Astrocyte of the spinal cord (primary cell): Measurements from ENCODE around the gene ELL2.
"Not testable (repeated sequence)": the region's sequence is repeated elsewhere in the genome, so short reads cannot be mapped to it uniquely, and the experiment has no call there.

Experiments
- DNase-seq: peaks from one replicate; pipeline ENCODE4 v3.0.0; 2011; ENCODE audit warnings: low read depth, low spot score
- H3K4me3 ChIP-seq: 2 replicates; pipeline ENCODE4 v1.5.1; 2011; ENCODE audit warnings: low read depth, mild to moderate bottlenecking, low read length, moderate library complexity
- in situ Hi-C: cut with HindIII; loops from 2 replicates; pipeline ENCODE4 v1.10.0; 2017; ENCODE audit warnings: low sequenced_read_pairs
- TF ChIP-seq, protein P1 (sequence below): IDR thresholded peaks from 2 replicates; pipeline ENCODE4 v1.5.1; 2012; ENCODE audit warnings: low read depth, mild to moderate bottlenecking, low read length, inconsistent platforms

The ELL2 gene

DNA sequence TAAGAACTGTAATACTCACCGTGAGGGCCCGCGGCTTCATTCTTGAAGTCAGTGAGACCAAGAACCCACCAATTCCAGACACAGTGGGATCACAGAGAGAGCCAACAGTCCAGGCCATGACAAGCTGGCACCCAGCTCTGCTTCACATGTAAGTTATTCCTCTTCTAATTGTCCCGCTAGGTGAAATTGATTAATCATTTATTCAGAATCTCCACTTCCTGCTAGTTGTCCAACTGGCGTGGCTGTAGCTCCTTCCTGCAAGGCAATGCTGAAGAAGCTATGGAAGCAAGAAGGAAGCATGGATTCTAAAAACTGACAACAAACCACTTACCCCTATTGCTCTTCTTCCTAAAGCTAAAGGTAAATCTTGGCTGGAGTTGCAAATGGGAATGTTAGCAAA is 109.1 kb downstream of the ELL2 start:
- no peak for DNase-seq
- TF ChIP-seq, protein P1, sequence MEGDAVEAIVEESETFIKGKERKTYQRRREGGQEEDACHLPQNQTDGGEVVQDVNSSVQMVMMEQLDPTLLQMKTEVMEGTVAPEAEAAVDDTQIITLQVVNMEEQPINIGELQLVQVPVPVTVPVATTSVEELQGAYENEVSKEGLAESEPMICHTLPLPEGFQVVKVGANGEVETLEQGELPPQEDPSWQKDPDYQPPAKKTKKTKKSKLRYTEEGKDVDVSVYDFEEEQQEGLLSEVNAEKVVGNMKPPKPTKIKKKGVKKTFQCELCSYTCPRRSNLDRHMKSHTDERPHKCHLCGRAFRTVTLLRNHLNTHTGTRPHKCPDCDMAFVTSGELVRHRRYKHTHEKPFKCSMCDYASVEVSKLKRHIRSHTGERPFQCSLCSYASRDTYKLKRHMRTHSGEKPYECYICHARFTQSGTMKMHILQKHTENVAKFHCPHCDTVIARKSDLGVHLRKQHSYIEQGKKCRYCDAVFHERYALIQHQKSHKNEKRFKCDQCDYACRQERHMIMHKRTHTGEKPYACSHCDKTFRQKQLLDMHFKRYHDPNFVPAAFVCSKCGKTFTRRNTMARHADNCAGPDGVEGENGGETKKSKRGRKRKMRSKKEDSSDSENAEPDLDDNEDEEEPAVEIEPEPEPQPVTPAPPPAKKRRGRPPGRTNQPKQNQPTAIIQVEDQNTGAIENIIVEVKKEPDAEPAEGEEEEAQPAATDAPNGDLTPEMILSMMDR = no peak
- in situ Hi-C loops = no loop called here
- H3K4me3 ChIP-seq = no peak overlapping the region

DNA sequence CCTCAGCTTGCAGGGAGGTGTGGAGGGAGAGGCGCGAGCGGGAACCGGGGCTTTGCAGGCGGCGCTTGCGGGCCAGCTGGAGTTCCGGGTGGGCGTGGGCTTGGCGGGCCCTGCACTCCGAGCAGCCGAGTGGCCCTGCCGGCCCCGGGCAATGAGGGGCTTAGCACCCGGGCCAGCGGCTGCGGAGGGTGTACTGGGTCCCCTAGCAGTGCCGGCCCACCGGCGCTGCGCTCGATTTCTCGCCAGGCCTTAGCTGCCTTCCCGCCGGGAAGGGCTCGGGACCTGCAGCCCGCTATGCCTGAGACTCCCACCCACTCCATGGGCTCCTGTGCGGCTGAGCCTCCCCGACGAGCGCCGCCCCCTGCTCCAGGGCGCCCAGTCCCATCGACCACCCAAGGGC is 110.5 kb downstream of the ELL2 start:
- H3K4me3 ChIP-seq, DNase-seq, in situ Hi-C loops: not testable (repeated sequence)

DNA sequence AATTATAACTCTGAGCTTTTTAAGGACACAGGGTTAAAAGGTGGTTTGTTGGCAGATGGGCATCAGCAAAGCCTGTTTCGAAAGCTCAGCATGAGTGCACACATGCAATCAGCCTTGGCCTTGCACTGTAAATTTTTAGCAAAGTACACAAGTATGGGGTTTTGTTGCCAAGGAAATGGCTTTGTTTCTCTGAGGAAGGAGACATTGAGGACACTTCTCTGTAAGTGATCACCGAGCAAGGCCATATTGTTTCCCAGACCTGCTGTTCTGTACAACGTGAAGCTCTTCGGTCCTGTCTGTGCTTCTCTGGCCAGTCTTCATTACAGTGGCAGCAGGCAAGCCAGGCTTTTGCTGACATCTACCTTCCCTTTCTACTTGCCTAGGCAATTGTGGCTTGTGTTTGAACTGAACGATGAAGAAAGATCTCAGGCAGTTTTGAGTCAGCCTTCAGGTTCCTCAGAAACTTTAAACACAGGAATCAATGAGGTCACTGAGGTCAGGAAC is 111.2 kb downstream of the ELL2 start:
- no peak for DNase-seq
- no peak overlapping the region for H3K4me3 ChIP-seq
- in situ Hi-C loops = no loop called here
- TF ChIP-seq, protein P1 = no peak

DNA sequence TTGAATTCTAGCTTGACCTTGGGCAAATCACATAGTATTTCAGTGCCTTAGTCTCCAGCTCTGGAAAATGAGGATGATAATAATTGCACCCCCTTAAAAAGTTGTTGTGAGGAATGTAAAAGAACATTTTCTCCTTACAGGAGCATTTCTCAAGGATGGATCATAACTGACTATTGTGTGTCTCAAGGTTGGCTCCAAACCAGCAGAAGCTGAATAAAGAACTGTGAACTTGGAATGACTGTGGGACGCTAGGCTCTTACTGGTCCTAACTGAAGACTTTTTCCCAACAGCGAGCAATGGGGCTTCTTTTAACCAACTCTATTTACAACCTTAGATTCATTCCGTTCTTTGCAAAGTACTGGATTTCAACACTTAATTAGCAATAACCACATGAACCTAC is 113.0 kb downstream of the ELL2 start:
- DNase-seq = no peak
- in situ Hi-C loops = loop anchor here (25.0 kb wide), 1 partner anchor 186 kb away; no protein-coding TSS in a partner anchor
- TF ChIP-seq, protein P1 = no peak
- H3K4me3 ChIP-seq = no peak overlapping the region

DNA sequence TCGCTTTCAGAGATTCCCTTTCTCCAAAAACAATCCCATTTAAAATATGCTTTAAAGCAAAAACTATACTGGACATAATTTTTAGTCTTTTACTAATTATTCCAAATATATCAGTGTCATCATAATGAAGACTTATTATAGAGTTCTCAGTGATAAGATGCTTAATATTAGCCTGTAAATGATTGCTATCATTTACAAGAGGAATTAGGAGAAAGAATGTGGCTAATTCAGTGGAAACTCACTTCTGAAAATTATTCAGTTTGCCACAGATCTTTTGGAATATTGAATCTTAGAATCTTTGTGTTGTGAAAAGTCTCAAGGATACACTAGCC is 114.4 kb downstream of the ELL2 start:
- no peak for DNase-seq
- TF ChIP-seq, protein P1 = no peak
- in situ Hi-C loops = loop anchor here (25.0 kb wide), 1 partner anchor 185 kb away; no protein-coding TSS in a partner anchor
- no peak overlapping the region for H3K4me3 ChIP-seq

DNA sequence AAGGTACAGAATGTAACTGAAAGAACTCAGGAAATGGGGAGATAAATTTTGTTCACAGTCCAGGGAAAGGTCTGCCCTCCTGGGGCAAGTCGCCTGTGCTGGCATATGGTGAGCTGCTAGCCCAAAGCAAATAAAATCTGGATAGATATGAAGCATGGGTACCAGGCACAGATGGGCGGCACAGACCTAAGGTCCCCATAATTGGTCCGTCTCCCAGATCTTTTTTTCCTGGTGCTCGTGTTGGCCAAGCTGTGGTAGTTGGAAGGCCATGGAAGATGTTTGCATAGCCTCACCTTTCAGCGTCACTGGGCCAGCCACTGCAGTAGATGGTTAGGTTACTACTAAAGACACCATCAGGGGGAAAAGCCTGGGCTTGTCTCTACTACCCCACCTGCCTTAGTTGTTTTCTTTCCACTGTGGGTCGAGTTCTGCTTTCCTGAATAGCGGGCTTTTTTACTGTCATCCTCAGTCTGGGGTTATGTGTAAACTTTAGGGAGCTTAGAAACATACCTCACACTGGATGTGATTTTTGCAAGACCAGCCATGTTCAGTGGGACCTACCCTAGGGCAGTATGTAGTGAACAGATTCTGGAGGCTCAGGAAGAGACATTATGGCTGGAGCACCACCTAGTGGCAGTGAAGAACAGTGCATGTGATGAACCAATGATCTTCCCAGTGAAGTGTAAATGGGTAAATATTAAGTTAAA is 114.9 kb downstream of the ELL2 start:
- peak; percentile 75 for DNase-seq
- TF ChIP-seq, protein P1 = peak; percentile 90
- in situ Hi-C loops = loop anchor here (25.0 kb wide), 1 partner anchor 184 kb away; no protein-coding TSS in a partner anchor
- no peak overlapping the region for H3K4me3 ChIP-seq

DNA sequence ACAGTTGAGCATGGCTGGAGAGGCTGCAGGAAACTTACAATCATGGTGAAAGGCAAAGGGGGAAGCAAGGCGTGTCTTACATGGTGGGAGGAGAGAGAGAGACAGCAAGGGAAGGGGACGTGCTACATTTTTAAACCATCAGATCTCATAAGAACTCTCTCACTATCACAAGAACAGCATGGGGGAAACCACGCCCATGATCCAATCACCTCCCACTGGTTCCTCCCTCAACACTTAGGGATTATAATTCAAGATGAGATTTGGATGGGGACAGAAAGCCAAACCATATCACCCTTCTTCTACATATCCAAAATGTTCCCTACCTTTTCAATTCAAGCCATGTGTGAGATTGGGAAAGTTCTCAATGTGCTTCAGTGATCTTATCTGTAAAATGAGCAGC is 116.3 kb downstream of the ELL2 start:
- no peak for DNase-seq
- in situ Hi-C loops = loop anchor here (25.0 kb wide), 1 partner anchor 183 kb away; no protein-coding TSS in a partner anchor
- H3K4me3 ChIP-seq = no peak overlapping the region
- TF ChIP-seq, protein P1 = no peak
